NCI-H69 (cell line): ENCODE data around the gene TMBIM6.
A peak's percentile ranks its signal among the peaks of the same experiment; 100 is the strongest.
"Not testable (repeated sequence)": the region's sequence is repeated elsewhere in the genome, so short reads cannot be mapped to it uniquely, and the experiment has no call there.

ENCODE experiments used
- DNase-seq: peaks from one replicate; lab custom pipeline; 2025; lab: John Stamatoyannopoulos, UW

TMBIM6 gene

GRCh38 chr12:49777341-49777740, 36.0 kb downstream of the TMBIM6 start:
- DNase-seq = no peak

- peak; percentile 69 for DNase-seq
These were observed 36.7 kb downstream of the TMBIM6 start for GRCh38 chr12:49777800-49778748.

- peak; percentile 27 for DNase-seq
These were observed 38.2 kb downstream of the TMBIM6 start for GRCh38 chr12:49779581-49779980.

GRCh38 chr12:49780914-49781313, 39.6 kb downstream of the TMBIM6 start:
- DNase-seq = not testable (repeated sequence)

GRCh38 chr12:49783917-49784676, 42.7 kb downstream of the TMBIM6 start:
- DNase-seq = peak; percentile 44

- DNase-seq = no peak
These were observed 43.5 kb downstream of the TMBIM6 start for GRCh38 chr12:49784756-49785409.

GRCh38 chr12:49787672-49788071, 46.3 kb downstream of the TMBIM6 start:
- DNase-seq = no peak

GRCh38 chr12:49789992-49790391, 48.6 kb downstream of the TMBIM6 start:
- DNase-seq = peak; percentile 82

GRCh38 chr12:49790741-49791555, 49.6 kb downstream of the TMBIM6 start:
- DNase-seq = no peak

GRCh38 chr12:49791700-49792099, 50.3 kb downstream of the TMBIM6 start:
- DNase-seq = no peak

- DNase-seq = no peak
These were observed 51.0 kb downstream of the TMBIM6 start for GRCh38 chr12:49792181-49792970.

GRCh38 chr12:49792976-49793580, 51.7 kb downstream of the TMBIM6 start:
- no peak for DNase-seq

GRCh38 chr12:49793620-49794019, 52.3 kb downstream of the TMBIM6 start:
- no peak for DNase-seq

GRCh38 chr12:49794021-49794420, 52.7 kb downstream of the TMBIM6 start:
- DNase-seq = no peak

- no peak for DNase-seq
These were observed 53.7 kb downstream of the TMBIM6 start for GRCh38 chr12:49794811-49795653.

- DNase-seq = no peak
These were observed 54.3 kb downstream of the TMBIM6 start for GRCh38 chr12:49795654-49796105.

GRCh38 chr12:49796155-49796554, 54.8 kb downstream of the TMBIM6 start:
- DNase-seq = no peak

GRCh38 chr12:49796606-49797448, 55.5 kb downstream of the TMBIM6 start:
- no peak for DNase-seq
